Esophagus squamous epithelium (tissue), 5 donors: Measurements from ENCODE around the gene SEMA6B. TPM values are rescaled to one million over a fixed set of nuclear protein-coding genes. Genes with fewer than 3 reads are reported as not detected.
"Not testable (repeated sequence)": the region's sequence is repeated elsewhere in the genome, so short reads cannot be mapped to it uniquely, and the experiment has no call there.

Experiments used
- DNase-seq: peaks from one replicate; lab custom pipeline; 2025; lab: John Stamatoyannopoulos, UW
- H3K27ac ChIP-seq, 4 donors: fragments of 200-600 bp; sonication (generic); one replicate each; pipeline ENCODE4 v1.5.1; 2016 to 2019; ENCODE audit warnings: mild to moderate bottlenecking in 1 of 4
- H3K27me3 ChIP-seq, 4 donors: fragments of 200-600 bp; sonication (generic); 1 replicate in 3 of 4; 2 replicates in 1 of 4; pipeline versions ENCODE4 v1.5.1 to v1.6.0; 2017 to 2021; ENCODE audit warnings: antibody characterized with exemption in 1 of 4
- H3K36me3 ChIP-seq, 3 donors: fragments of 200-600 bp; sonication (generic); one replicate each; pipeline ENCODE4 v1.5.1; 2016 to 2019
- H3K4me1 ChIP-seq, 3 donors: fragments of 200-600 bp; sonication (generic); one replicate each; pipeline ENCODE4 v1.5.1; 2017 to 2019
- H3K4me3 ChIP-seq, 4 donors: fragments of 200-600 bp; sonication (generic); 1 replicate in 3 of 4; 2 replicates in 1 of 4; pipeline ENCODE4 v1.5.1; 2016 to 2019; ENCODE audit warnings: mild to moderate bottlenecking in 2 of 4, moderate library complexity in 1 of 4
- H3K9me3 ChIP-seq, 3 donors: fragments of 200-600 bp; sonication (generic); one replicate each; pipeline ENCODE4 v1.5.1; 2016 to 2019
- POLR2A ChIP-seq, 4 donors: fragments of 450-650 bp; IDR thresholded peaks; one replicate each; pipeline ENCODE4 v1.6.1; 2017; ENCODE audit warnings: antibody characterized with exemption in 4 of 4, mild to moderate bottlenecking in 4 of 4, moderate library complexity in 3 of 4
- WGBS, 2 donors: methylation state at CpG; one replicate each; pipeline ENCODE4 v1.1.5; 2018; 5-methylcytosine and 5-hydroxymethylcytosine counted together
- intact Hi-C: fragments of 100-400 bp; cut with DNase I; formaldehyde crosslinking; loops from one replicate; pipeline ENCODE4 v1.15.0; 2022
- total RNA-seq, 4 donors: library from RNA; depleted of rRNA; stranded (reverse); fragments of >200 nt; gene quantifications; one replicate each; pipeline ENCODE4 v1.1.0, GENCODE V29; 2016
- TF ChIP-seq, protein P1 (sequence below), 6 experiments: fragments of 450-650 bp in 4 of 6; fragments of 200-600 bp in 2 of 6; sonication (generic) in 2 of 6; IDR thresholded peaks; one replicate each; pipeline ENCODE4 v1.5.1; 2016 to 2019; ENCODE audit warnings: antibody characterized with exemption in 6 of 6, mild to moderate bottlenecking in 4 of 6, moderate library complexity in 4 of 6
- donor health status: DM: yes; HTN: yes; CAD: no.

SEMA6B gene
- total RNA-seq, 4 donors from 2014 or later: 0.61 to 4.3 (median 1.8) TPM

DNA sequence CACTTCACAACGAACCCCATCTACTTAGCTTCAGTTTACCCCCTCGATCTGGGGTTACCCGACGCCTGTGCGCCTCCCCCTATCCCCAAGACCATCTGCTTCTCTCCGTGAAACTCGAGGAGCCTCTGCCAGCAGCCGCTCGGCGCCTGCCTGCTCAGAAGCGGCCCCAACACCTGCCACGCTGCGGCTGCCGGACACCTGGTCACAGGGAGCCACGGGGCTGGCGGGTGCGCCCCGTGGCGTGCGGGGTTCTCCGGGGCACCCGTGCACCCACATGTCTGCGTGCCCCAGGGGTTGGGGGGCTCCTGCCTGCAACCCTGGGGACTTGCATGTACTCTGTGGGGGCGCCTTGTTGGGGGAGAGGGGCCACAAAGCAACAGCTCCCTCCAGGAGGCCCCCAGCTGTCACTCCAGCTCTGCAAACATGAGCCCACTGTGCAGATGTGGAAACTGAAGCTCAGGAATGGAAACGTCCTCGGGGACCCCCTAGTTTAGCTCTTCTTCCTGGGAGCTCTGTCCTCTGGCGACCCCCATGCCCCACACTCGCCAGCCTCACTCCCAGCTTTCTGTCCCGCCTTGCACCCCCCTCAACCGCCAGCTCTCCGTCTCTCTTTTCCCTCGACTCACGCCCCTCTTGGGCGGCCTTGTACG is 7.0 kb upstream of the SEMA6B start:
- no peak for DNase-seq
- Histone ChIP-seq H3K36me3 (no peaks in the 10 kb centered on the region), H3K4me1 (no peaks in the 10 kb centered on the region), H3K27ac (no peak overlapping the region), H3K4me3 (no peak overlapping the region), H3K27me3 (peaks cover 0 to 25% (median 0%) of the 10 kb centered on the region in 4 donors), H3K9me3 (no peaks in the 10 kb centered on the region)
- 71 to 85% methylated on average over 15 to 18 of the region's 35 CpGs for WGBS, 2 donors
- intact Hi-C loops: no loop called here
- no peak for TF ChIP-seq POLR2A (IDR thresholded peaks at IDR 0.05)
- TF ChIP-seq, protein P1, sequence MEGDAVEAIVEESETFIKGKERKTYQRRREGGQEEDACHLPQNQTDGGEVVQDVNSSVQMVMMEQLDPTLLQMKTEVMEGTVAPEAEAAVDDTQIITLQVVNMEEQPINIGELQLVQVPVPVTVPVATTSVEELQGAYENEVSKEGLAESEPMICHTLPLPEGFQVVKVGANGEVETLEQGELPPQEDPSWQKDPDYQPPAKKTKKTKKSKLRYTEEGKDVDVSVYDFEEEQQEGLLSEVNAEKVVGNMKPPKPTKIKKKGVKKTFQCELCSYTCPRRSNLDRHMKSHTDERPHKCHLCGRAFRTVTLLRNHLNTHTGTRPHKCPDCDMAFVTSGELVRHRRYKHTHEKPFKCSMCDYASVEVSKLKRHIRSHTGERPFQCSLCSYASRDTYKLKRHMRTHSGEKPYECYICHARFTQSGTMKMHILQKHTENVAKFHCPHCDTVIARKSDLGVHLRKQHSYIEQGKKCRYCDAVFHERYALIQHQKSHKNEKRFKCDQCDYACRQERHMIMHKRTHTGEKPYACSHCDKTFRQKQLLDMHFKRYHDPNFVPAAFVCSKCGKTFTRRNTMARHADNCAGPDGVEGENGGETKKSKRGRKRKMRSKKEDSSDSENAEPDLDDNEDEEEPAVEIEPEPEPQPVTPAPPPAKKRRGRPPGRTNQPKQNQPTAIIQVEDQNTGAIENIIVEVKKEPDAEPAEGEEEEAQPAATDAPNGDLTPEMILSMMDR (IDR thresholded peaks at IDR 0.05): no peak

DNA sequence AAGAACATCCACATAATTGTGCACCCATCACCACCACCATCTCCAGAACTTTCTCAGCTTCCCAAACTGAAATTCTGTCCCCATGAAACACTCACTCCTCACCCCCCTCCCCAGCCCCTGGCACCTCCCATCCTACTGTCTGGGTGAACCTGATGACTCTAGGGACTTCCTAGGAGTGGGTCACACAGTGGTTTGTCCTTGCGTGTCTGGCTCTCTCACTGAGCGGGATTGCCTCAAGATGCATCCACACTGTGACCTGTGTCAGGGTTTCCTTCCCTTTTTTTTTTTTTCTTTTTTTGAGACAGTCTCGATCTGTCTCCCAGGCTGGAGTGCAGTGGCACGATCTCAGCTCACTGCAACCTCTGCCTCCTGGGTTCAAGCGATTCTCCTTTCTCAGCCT is 4.1 kb upstream of the SEMA6B start:
- WGBS, 2 donors: 70 to 79% methylated on average over 4 to 5 of the region's 5 CpGs
- H3K4me1 ChIP-seq, intact Hi-C loops, H3K9me3 ChIP-seq, H3K36me3 ChIP-seq, H3K4me3 ChIP-seq, H3K27ac ChIP-seq, DNase-seq: not testable (repeated sequence)
- peaks cover 0 to 20% (median 0%) of the 10 kb centered on the region in 4 donors for H3K27me3 ChIP-seq

DNA sequence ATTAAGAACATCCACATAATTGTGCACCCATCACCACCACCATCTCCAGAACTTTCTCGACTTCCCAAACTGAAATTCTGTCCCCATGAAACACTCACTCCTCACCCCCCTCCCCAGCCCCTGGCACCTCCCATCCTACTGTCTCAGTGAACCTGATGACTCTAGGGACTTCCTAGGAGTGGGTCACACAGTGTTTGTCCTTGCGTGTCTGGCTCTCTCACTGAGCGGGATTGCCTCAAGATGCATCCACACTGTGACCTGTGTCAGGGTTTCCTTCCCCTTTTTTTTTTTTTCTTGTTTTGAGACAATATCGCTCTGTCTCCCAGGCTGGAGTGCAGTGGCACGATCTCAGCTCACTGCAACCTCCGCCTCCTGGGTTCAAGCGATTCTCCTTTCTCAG is 2.6 kb upstream of the SEMA6B start:
- DNase-seq, H3K27ac ChIP-seq, H3K36me3 ChIP-seq, H3K9me3 ChIP-seq, intact Hi-C loops, H3K4me3 ChIP-seq: not testable (repeated sequence)
- peaks cover 0 to 13% (median 8%) of the 10 kb centered on the region in 3 donors for H3K4me1 ChIP-seq
- peaks cover 0 to 19% (median 0%) of the 10 kb centered on the region in 4 donors for H3K27me3 ChIP-seq
- 67 to 74% methylated on average over 6 to 7 of the region's 7 CpGs for WGBS, 2 donors

DNA sequence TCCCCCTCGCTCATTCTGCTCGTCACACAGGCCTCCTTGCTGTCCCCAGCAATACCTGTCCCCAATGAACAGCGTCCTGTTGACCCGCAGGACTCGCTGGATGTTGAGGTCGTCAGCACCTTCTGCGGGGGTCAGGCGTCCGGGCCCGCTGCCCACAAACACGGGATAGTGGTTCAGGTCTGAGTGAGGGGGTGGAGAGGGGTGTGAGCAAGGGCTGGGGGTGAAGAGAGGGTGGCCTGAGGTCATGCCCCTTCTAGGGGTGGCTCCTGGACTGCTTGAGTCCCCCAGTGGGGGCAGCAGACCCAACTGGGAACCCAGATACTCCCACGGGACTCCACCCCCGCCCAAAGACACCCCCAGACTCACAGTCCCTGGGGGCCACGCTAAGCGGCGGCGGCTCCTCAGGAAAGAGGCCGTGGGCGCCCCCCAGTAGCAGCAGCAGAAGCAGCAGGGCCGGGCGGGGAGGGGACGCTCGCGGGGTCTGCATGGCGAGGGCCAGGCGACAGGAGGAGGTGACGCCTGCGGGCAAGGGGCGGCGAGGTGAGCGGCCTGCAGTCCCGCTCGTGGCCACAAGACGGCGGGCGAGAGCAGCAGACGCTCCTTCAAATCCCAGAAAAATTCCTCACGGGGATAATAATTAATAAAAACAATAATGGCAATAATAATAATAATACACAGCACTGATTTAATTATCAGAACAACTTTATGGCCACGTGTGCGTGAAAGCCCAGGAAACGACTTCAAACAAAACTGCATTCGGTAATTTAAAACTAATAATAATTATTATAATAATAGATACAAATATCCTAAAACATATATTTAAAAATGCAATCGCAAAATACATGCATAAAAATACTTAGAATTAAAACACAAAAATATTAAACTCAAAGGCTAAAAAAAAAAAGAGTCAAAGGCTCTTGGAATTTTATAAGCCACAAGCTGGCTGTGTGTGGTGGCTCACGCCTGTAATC is 1.2 kb downstream of the SEMA6B start:
- no peaks in the 10 kb centered on the region for H3K9me3 ChIP-seq
- TF ChIP-seq, protein P1 (IDR thresholded peaks at IDR 0.05): peak; percentile 87 to 100 (median 96)
- TF ChIP-seq POLR2A (IDR thresholded peaks at IDR 0.05): no peak
- DNase-seq: no peak
- peak overlapping the region in 2 of 4 donors; percentile 58 to 68 for H3K27ac ChIP-seq
- H3K4me1 ChIP-seq: peaks cover 0 to 23% (median 8%) of the 10 kb centered on the region in 3 donors
- WGBS, 2 donors: 19 to 25% methylated on average over 25 to 26 of the region's 44 CpGs
- intact Hi-C loops: no loop called here
- peaks cover 0 to 7% (median 0%) of the 10 kb centered on the region in 4 donors for H3K27me3 ChIP-seq
- no peaks in the 10 kb centered on the region for H3K36me3 ChIP-seq
- H3K4me3 ChIP-seq: peak overlapping the region in 3 of 4 donors; percentile 18 to 60 (median 37)

DNA sequence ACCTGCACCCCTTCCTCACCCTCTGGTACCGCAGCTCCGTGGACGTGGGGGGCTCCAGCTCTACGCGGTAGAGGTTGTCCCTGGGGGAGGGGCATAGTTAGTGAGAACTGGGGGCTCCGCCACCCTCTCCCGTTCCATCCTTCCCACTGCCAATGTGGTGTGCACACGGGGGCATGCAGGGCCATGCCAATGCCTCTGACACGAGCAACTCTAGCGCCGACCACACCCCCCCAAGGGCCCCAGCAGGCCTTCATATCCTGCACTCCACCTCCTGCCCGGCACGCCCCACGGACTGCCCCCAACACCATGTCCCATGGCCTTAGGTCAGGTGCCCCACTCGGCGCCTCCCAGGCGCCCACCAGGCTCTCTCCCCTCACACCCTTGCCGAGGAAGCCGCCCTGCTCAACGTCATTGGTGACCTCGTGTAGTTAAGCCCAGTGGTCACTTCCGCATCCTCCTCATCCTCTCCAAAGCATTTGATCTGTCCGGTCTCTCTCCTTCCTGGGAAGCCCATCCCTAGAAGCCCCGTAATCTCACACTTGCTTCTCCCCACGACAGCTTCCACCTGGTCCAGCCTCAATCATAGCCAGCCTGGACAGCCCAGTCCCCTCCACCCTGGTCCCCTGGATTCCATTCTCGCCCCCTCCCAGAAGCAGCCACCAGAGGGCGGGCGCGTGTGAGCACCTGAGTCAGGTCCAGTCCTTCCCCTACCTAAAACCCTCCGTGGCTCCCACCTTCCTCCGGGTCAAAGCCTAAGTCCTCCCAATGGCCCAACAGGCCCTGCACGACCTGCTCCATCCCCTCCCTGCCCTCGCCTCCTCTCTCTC is 2.1 kb downstream of the SEMA6B start:
- H3K27ac ChIP-seq: no peak overlapping the region
- peaks cover 0 to 23% (median 8%) of the 10 kb centered on the region in 3 donors for H3K4me1 ChIP-seq
- WGBS, 2 donors: 71 to 75% methylated on average over 22 to 28 of the region's 33 CpGs
- intact Hi-C loops: no loop called here
- no peaks in the 10 kb centered on the region for H3K36me3 ChIP-seq
- H3K4me3 ChIP-seq: peak overlapping the region in 2 of 4 donors; percentile 37 to 60
- peaks cover 0 to 7% (median 0%) of the 10 kb centered on the region in 4 donors for H3K27me3 ChIP-seq
- H3K9me3 ChIP-seq: no peaks in the 10 kb centered on the region
- no peak for DNase-seq
- TF ChIP-seq, protein P1 (IDR thresholded peaks at IDR 0.05): peak in 3 of 6 experiments; percentile 7 to 43 (median 15)
- no peak for TF ChIP-seq POLR2A (IDR thresholded peaks at IDR 0.05)
